GM13977 (cell line): ENCODE measurements around the gene KBTBD12.
"Not testable (repeated sequence)": the region's sequence is repeated elsewhere in the genome, so short reads cannot be mapped to it uniquely, and the experiment has no call there.

Experiments used
- DNase-seq: peaks from one replicate; pipeline ENCODE4 v3.0.0; 2012; ENCODE audit warnings: low spot score
- in situ Hi-C: fragments of 300-500 bp; cut with MboI; formaldehyde crosslinking; loops from one replicate; pipeline ENCODE4 v1.12.0; 2022; ENCODE audit warnings: low sequenced_read_pairs, low pct_unique_long_range_greater_than_20kb, mixed read lengths, inconsistent platforms; ENCODE audit not compliant: unreplicated experiment
- TF ChIP-seq, protein P1 (sequence below): IDR thresholded peaks from 2 replicates; pipeline ENCODE4 v1.5.1; 2012; ENCODE audit warnings: mild to moderate bottlenecking, control low read depth; ENCODE audit not compliant: insufficient read depth; ENCODE audit errors: extremely low read depth, missing control alignments

KBTBD12 gene

DNA sequence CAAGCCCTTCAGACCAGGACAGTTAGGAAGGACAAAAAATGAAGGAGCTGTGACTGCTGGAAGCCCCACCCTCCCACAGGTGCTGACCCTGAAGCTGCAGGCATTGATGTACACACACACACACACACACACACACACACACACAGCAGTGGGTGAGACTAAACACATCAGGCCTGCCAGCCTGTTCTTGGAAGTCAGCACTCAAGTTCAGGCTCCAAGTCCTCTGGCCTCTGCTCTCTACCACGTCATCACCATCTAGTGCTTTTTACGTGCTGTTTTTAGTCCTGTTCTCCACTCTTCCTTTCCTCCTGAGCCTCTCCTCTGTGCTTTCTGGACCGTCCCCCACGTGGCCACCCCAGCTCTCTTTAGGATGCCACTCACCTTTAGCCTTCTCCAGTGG, 5.4 kb upstream of the KBTBD12 start:
- in situ Hi-C loops = no loop called here
- no peak for DNase-seq
- TF ChIP-seq, protein P1, sequence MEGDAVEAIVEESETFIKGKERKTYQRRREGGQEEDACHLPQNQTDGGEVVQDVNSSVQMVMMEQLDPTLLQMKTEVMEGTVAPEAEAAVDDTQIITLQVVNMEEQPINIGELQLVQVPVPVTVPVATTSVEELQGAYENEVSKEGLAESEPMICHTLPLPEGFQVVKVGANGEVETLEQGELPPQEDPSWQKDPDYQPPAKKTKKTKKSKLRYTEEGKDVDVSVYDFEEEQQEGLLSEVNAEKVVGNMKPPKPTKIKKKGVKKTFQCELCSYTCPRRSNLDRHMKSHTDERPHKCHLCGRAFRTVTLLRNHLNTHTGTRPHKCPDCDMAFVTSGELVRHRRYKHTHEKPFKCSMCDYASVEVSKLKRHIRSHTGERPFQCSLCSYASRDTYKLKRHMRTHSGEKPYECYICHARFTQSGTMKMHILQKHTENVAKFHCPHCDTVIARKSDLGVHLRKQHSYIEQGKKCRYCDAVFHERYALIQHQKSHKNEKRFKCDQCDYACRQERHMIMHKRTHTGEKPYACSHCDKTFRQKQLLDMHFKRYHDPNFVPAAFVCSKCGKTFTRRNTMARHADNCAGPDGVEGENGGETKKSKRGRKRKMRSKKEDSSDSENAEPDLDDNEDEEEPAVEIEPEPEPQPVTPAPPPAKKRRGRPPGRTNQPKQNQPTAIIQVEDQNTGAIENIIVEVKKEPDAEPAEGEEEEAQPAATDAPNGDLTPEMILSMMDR = no peak

GRCh38 chr3:127911421-127911931, 3.6 kb upstream of the KBTBD12 start:
- DNase-seq = no peak
- TF ChIP-seq, protein P1 = no peak

GRCh38 chr3:127913841-127914240, 1.2 kb upstream of the KBTBD12 start:
- DNase-seq, in situ Hi-C loops: not testable (repeated sequence)

More at GRCh38 chr3:127911421-127911931, 3.6 kb upstream of the KBTBD12 start:
- in situ Hi-C loops = no loop called here

- DNase-seq = no peak
- TF ChIP-seq, protein P1 = no peak
- in situ Hi-C loops = no loop called here
These were observed 448 bp upstream of the KBTBD12 start for GRCh38 chr3:127914584-127914983.

DNA sequence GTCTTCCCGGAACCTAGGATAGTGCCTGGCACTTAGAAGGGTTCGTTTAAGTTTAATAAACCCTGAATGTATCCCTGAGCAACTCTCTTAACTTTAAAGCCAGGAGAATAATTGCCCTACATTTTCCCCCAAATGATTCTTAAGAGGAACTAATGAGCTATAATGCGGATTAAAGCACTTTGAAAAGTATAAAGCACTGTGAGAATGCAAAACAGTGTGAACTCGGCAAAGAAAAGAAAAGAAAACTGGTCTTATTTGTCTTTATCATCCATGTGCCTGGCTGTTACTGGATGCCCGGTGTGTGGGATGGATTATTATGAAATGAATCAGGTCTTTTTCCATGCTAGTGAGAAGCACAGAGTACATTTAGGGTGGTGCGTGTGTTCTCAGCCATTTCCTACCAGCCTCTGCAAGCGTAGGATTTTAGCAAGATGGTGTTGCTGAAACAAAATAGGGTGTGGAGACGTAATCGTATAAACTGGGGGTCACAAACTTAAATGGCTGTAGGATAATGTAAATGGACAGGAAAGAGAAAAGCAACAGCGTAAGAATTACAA, 983 bp downstream of the KBTBD12 start:
- TF ChIP-seq, protein P1 = no peak
- DNase-seq = no peak
- in situ Hi-C loops = no loop called here

DNA sequence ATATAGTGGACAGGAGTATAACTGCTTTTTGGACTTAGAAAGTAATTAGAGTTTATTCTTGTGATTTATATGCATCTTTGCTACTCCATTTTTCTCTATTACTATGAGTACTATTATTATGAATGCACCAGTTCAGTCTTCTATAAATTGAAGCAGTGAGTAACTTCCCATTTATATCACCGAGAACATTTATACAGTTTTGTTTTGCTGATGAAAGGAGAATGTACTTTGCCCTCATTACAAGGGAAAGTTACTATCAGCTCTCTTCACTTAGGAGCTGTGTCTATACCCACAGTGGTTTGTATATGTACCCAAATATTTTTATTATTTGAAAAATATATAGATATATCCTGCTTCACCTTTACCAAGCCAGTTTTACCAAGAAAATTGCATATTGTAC, 5.7 kb downstream of the KBTBD12 start:
- in situ Hi-C loops = no loop called here
- DNase-seq = no peak

GRCh38 chr3:127923611-127924010, 8.6 kb downstream of the KBTBD12 start:
- TF ChIP-seq, protein P1 = no peak
- in situ Hi-C loops = no loop called here
- DNase-seq = no peak

More for the DNA sequence above, 5.7 kb downstream of the KBTBD12 start:
- TF ChIP-seq, protein P1 = no peak
